Measurements from ENCODE around the gene DRAXIN.

Gene DRAXIN

GRCh38 chr1:11688506-11688905 lies 3.0 kb upstream of the DRAXIN start:
- TF ChIP-seq EZH2 (IDR thresholded peaks at IDR 0.05; ENCODE audit: borderline replicate concordance, low read length) (no peak), CTCF (IDR thresholded peaks at IDR 0.05; ENCODE audit: low read length) (no peak)
- Histone ChIP-seq H3K27me3 (ENCODE audit: insufficient read depth, low read length) (no peaks in the 10 kb centered on the region), H3K9me2 (ENCODE audit: low read depth, low read length) (no peaks in the 10 kb centered on the region), H3K4me2 (ENCODE audit: low read length) (no peak overlapping the region), H3K9ac (ENCODE audit: low read length) (no peak overlapping the region), H3K27ac (ENCODE audit: low read depth, low read length, poor library complexity, severe bottlenecking) (no peak overlapping the region), H2AFZ (ENCODE audit: low read length) (no peak overlapping the region), H3F3A (ENCODE audit: insufficient read depth, low read length) (no peaks in the 10 kb centered on the region), H4K20me1 (ENCODE audit: insufficient read depth, low read length) (no peaks in the 10 kb centered on the region), H3K36me3 (ENCODE audit: insufficient read depth, low read length) (no peaks in the 10 kb centered on the region), H3K79me2 (ENCODE audit: insufficient read depth, low read length) (no peaks in the 10 kb centered on the region), H3K4me3 (ENCODE audit: low read depth, low read length, poor library complexity, severe bottlenecking) (no peak overlapping the region), H3K9me3 (ENCODE audit: low read length) (no peaks in the 10 kb centered on the region), H3K4me1 (ENCODE audit: insufficient read depth, low read length, severe bottlenecking) (no peaks in the 10 kb centered on the region)

- TF ChIP-seq EZH2 (IDR thresholded peaks at IDR 0.05; ENCODE audit: borderline replicate concordance, low read length) (no peak), CTCF (IDR thresholded peaks at IDR 0.05; ENCODE audit: low read length) (no peak)
- H3K4me1 ChIP-seq (ENCODE audit: insufficient read depth, low read length, severe bottlenecking): no peaks in the 10 kb centered on the region
- no peaks in the 10 kb centered on the region for H3K27me3 ChIP-seq (ENCODE audit: insufficient read depth, low read length)
- H3K9me2 ChIP-seq (ENCODE audit: low read depth, low read length): no peaks in the 10 kb centered on the region
- no peak overlapping the region for H3K9ac ChIP-seq (ENCODE audit: low read length)
- H3K36me3 ChIP-seq (ENCODE audit: insufficient read depth, low read length): no peaks in the 10 kb centered on the region
- H3K79me2 ChIP-seq (ENCODE audit: insufficient read depth, low read length): no peaks in the 10 kb centered on the region
- H3K4me2 ChIP-seq (ENCODE audit: low read length): no peak overlapping the region
- H3K9me3 ChIP-seq (ENCODE audit: low read length): no peaks in the 10 kb centered on the region
- H2AFZ ChIP-seq (ENCODE audit: low read length): no peak overlapping the region
- no peak overlapping the region for H3K4me3 ChIP-seq (ENCODE audit: low read depth, low read length, poor library complexity, severe bottlenecking)
- no peaks in the 10 kb centered on the region for H4K20me1 ChIP-seq (ENCODE audit: insufficient read depth, low read length)
- no peaks in the 10 kb centered on the region for H3F3A ChIP-seq (ENCODE audit: insufficient read depth, low read length)
- H3K27ac ChIP-seq (ENCODE audit: low read depth, low read length, poor library complexity, severe bottlenecking): no peak overlapping the region
Observed at GRCh38 chr1:11690397-11691301, 861 bp upstream of the DRAXIN start.

- H3K79me2 ChIP-seq (ENCODE audit: insufficient read depth, low read length): no peaks in the 10 kb centered on the region
- no peaks in the 10 kb centered on the region for H3K4me1 ChIP-seq (ENCODE audit: insufficient read depth, low read length, severe bottlenecking)
Observed at GRCh38 chr1:11691928-11692711, 610 bp downstream of the DRAXIN start.

More at GRCh38 chr1:11691928-11692711, 610 bp downstream of the DRAXIN start:
- Histone ChIP-seq H3K27ac (ENCODE audit: low read depth, low read length, poor library complexity, severe bottlenecking) (no peak overlapping the region), H2AFZ (ENCODE audit: low read length) (no peak overlapping the region), H3K9me2 (ENCODE audit: low read depth, low read length) (no peaks in the 10 kb centered on the region), H3K4me3 (ENCODE audit: low read depth, low read length, poor library complexity, severe bottlenecking) (no peak overlapping the region), H3K9me3 (ENCODE audit: low read length) (no peaks in the 10 kb centered on the region), H3K27me3 (ENCODE audit: insufficient read depth, low read length) (peaks cover 3% of the 10 kb centered on the region; the same call in 1 of the 2 replicates), H3K4me2 (ENCODE audit: low read length) (no peak overlapping the region), H4K20me1 (ENCODE audit: insufficient read depth, low read length) (no peaks in the 10 kb centered on the region), H3K36me3 (ENCODE audit: insufficient read depth, low read length) (no peaks in the 10 kb centered on the region), H3F3A (ENCODE audit: insufficient read depth, low read length) (no peaks in the 10 kb centered on the region), H3K9ac (ENCODE audit: low read length) (no peak overlapping the region)
- TF ChIP-seq EZH2 (IDR thresholded peaks at IDR 0.05; ENCODE audit: borderline replicate concordance, low read length): no peak
- TF ChIP-seq CTCF (IDR thresholded peaks at IDR 0.05; ENCODE audit: low read length): no peak
